ENCODE results near the gene MRPL43. TPM values are rescaled to one million over a fixed set of nuclear protein-coding genes. Genes with fewer than 3 reads are reported as not detected.

Gene MRPL43
- total and polyA plus RNA-seq, 9 of the 15 experiments (the other 6 are each of a cell fraction or from before 2014, with no cell fraction given): 15.1 to 63.7 (median 37.2) TPM

- TF ChIP-seq ZNF707 (CRISPR knock-in tag; conservative IDR thresholded peaks at IDR 0.05) (no peak), ZNF124 (CRISPR knock-in tag; IDR thresholded peaks at IDR 0.05) (no peak), MYC (IDR thresholded peaks at IDR 0.05; ENCODE audit: low read depth, low read length) (peak; percentile 99), MYC (CRISPR knock-in tag; IDR thresholded peaks at IDR 0.05; ENCODE audit: borderline replicate concordance, low read depth) (peak; percentile 62), SRSF9 (IDR thresholded peaks at IDR 0.05; ENCODE audit: borderline replicate concordance, low read depth, low read length) (no peak), MTF1 (CRISPR knock-in tag; IDR thresholded peaks at IDR 0.05; ENCODE audit: borderline replicate concordance) (no peak), E2F6 (IDR thresholded peaks at IDR 0.05; ENCODE audit: borderline replicate concordance in 1 of 2, extremely low read depth in 1 of 2, insufficient read depth in 1 of 2, insufficient read length in 1 of 2, low read depth in 1 of 2, low read length in 1 of 2, poor library complexity in 1 of 2, severe bottlenecking in 1 of 2) (peak; percentile 41 to 72), EZH2 (IDR thresholded peaks at IDR 0.05; ENCODE audit: borderline replicate concordance, low read depth, low read length) (no peak), E2F5 (CRISPR knock-in tag; IDR thresholded peaks at IDR 0.05) (no peak), CUX1 (CRISPR knock-in tag; IDR thresholded peaks at IDR 0.05) (no peak), CREB3L1 (IDR thresholded peaks at IDR 0.05; ENCODE audit: borderline replicate concordance, low read depth) (0 out of 2 replicates have a peak, but pooled peaks have one; percentile 43), ZHX1 (conservative IDR thresholded peaks at IDR 0.05; ENCODE audit: low read length) (no peak), ZFX (CRISPR knock-in tag; IDR thresholded peaks at IDR 0.05) (peak; percentile 78), WHSC1 (IDR thresholded peaks at IDR 0.05; ENCODE audit: low read length) (no peak)
Measured at GRCh38 chr10:100986952-100987684, at the start of gene MRPL43, which contains the start of gene TWNK (continued).
